ENCODE data around the gene LILRA6.
"Not testable (repeated sequence)": the region's sequence is repeated elsewhere in the genome, so short reads cannot be mapped to it uniquely, and the experiment has no call there.

DNA sequence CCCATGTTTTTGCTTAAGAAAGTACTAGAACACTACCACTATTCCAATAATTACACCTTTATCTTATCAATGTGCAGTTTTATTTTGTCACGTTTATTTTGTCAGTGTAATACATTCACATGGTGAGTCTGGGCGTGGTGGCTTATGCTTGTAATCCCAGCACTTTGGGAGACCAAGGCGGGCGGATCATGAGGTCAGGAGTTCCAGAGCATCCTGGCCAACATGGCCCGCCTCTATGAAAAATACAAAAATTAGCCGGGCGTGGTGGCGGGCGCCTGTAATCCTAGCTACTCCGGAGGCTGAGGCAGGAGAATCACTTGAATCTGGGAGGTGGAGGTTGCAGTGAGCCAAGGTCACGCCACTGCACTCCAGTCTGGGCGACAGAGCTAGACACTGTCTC lies 48.1 kb downstream of the LILRA6 start:
- TF ChIP-seq ZSCAN29 (CRISPR knock-in tag; conservative IDR thresholded peaks at IDR 0.05); ZFP41 (CRISPR knock-in tag; IDR thresholded peaks at IDR 0.05; ENCODE audit: borderline replicate concordance): not testable (repeated sequence)
- TF ChIP-seq, protein P1, sequence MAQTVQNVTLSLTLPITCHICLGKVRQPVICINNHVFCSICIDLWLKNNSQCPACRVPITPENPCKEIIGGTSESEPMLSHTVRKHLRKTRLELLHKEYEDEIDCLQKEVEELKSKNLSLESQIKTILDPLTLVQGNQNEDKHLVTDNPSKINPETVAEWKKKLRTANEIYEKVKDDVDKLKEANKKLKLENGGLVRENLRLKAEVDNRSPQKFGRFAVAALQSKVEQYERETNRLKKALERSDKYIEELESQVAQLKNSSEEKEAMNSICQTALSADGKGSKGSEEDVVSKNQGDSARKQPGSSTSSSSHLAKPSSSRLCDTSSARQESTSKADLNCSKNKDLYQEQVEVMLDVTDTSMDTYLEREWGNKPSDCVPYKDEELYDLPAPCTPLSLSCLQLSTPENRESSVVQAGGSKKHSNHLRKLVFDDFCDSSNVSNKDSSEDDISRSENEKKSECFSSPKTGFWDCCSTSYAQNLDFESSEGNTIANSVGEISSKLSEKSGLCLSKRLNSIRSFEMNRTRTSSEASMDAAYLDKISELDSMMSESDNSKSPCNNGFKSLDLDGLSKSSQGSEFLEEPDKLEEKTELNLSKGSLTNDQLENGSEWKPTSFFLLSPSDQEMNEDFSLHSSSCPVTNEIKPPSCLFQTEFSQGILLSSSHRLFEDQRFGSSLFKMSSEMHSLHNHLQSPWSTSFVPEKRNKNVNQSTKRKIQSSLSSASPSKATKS (CRISPR knock-in tag; IDR thresholded peaks at IDR 0.05): not testable (repeated sequence)

All from HepG2 (cell line).